ENCODE results near the gene SPTLC3.

DNA sequence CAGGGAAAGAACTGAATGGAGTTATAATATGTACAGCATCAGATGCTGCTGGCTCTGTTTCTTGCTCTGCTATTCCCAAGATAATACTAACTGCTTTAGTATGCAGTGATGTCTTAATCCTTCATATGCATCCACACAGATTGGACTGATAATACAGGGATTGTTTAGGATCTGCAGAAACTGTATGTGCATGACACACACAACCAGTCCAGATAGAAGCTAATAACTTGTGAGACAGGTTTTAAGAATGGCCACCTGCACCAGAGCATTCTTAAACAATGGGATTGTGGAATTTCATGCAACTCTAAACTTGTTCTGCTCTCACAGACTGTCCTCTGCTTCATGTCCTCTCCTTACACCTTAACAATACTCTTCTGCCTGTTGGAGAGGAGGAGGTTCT is 90.9 kb downstream of the SPTLC3 start:
- TF ChIP-seq GATA2 (IDR thresholded peaks at IDR 0.05; ENCODE audit: low read depth, low read length) (no peak), GATA3 (IDR thresholded peaks at IDR 0.05; ENCODE audit: low read depth, low read length) (no peak)

All from SH-SY5Y (cell line).